ENCODE measurements around the gene MNDA.

MNDA gene

DNA sequence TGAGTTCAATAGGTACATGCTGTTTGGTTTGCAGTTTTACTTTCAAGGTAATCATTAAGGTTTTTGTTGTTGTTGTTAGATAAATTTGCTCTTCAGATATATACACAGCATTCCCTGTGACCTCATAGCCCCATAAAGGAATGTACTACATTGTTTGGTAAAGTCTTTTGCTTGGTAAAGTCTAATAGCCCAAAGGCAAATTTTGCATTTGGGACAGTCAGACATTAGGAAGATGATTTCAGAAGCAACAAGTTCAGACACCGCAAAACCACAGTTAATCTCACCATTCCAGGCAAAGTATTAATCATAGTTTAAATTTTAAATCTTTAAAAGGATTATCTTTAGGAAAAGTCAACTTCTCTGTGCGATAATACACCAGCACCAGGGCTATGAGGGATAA lies 67.6 kb downstream of the MNDA start:
- no peak for DNase-seq (ENCODE audit: extremely low read depth, low read depth)
- no peak for TF ChIP-seq CTCF (IDR thresholded peaks at IDR 0.05; ENCODE audit: low read depth, low read length)

All from AG09319 (cell line).